ENCODE results near the gene SUGP2. TPM values are rescaled to one million over a fixed set of nuclear protein-coding genes. Genes with fewer than 3 reads are reported as not detected.

SUGP2 gene
- total and polyA plus RNA-seq, 2 of the 13 experiments (the other 11 are each of a cell fraction or from before 2014, with no cell fraction given): 40.6 to 57.7 TPM

GRCh38 chr19:18995804-18996241, 37.5 kb downstream of the SUGP2 start (continued):
- TF ChIP-seq PAXIP1 (CRISPR knock-in tag; conservative IDR thresholded peaks at IDR 0.05) (no peak), ZBTB7A (CRISPR knock-in tag; IDR thresholded peaks at IDR 0.05) (no peak), ZNF24 (IDR thresholded peaks at IDR 0.05) (no peak), FOXP4 (CRISPR knock-in tag; IDR thresholded peaks at IDR 0.05) (no peak), STAG1 (CRISPR knock-in tag; IDR thresholded peaks at IDR 0.05) (peak; percentile 50)

- no peaks in the 10 kb centered on the region for H3K27me3 ChIP-seq (ENCODE audit: control insufficient read depth in 1 of 2, insufficient read depth in 2 of 2, low read length in 2 of 2)
- H3K9ac ChIP-seq (ENCODE audit: insufficient read depth, low read depth, low read length): no peak overlapping the region
- intact Hi-C loops (cut with micrococcal nuclease; ENCODE audit: unreplicated experiment): no loop called here
- no peaks in the 10 kb centered on the region for H3K9me3 ChIP-seq (ENCODE audit: low read length)
- WGBS (ENCODE audit: low lambda C conversion rate): 94% methylated on average over 10 of the region's 10 CpGs
- H3K79me2 ChIP-seq (ENCODE audit: insufficient read depth, low read length): no peaks in the 10 kb centered on the region
- H2AFZ ChIP-seq (ENCODE audit: low read length): no peak overlapping the region
- no peak overlapping the region for H3K27ac ChIP-seq (ENCODE audit: extremely low read length, insufficient read depth, low read length)
- no peaks in the 10 kb centered on the region for H4K20me1 ChIP-seq (ENCODE audit: insufficient read depth, low read length)
- peaks cover 17 to 44% of the 10 kb centered on the region in 2 experiments for H3K36me3 ChIP-seq (replicated peaks in 1 of 2; ENCODE audit: control insufficient read depth in 1 of 2, insufficient read depth in 2 of 2, low read length in 2 of 2)
- no peak overlapping the region for H3K4me2 ChIP-seq (ENCODE audit: low read depth, low read length)
- no peak for FAIRE-seq
- H3K4me3 ChIP-seq (replicated peaks in 1 of 3; ENCODE audit: insufficient read depth in 1 of 3, low read depth in 2 of 3, low read length in 3 of 3): no peak overlapping the region
- in situ Hi-C loops (cut with HindIII; ENCODE audit: extremely low pct_ligation_motif_present, low pct_unique_long_range_greater_than_20kb): no loop called here
- ATAC-seq: no peak
- H3K4me1 ChIP-seq (ENCODE audit: insufficient read depth, low read length): no peaks in the 10 kb centered on the region
- ChIA-PET CTCF (ENCODE audit: low intra/inter-chr PET ratio, low total read pairs) (no interaction called here), POLR2A (interaction anchor here (0.6 kb wide), 1 partner anchor 20 kb away, joined by 3 read pairs; no protein-coding TSS in a partner anchor)
- BruUV-seq (replicated peaks): no TSS peak
- no peak for DNase-seq (ENCODE audit: low spot score)
- no peak for TF ChIP-seq TBP (CRISPR knock-in tag; IDR thresholded peaks at IDR 0.05)
- TF ChIP-seq ZSCAN21 (CRISPR knock-in tag; IDR thresholded peaks at IDR 0.05; ENCODE audit: borderline replicate concordance): no peak
- TF ChIP-seq HCFC1 (IDR thresholded peaks at IDR 0.05; ENCODE audit: low read depth, low read length): no peak
- TF ChIP-seq CENPBD1 (CRISPR knock-in tag; IDR thresholded peaks at IDR 0.05; ENCODE audit: borderline replicate concordance, low read depth): no peak
- TF ChIP-seq ZNF451 (CRISPR knock-in tag; IDR thresholded peaks at IDR 0.05): no peak
- no peak for TF ChIP-seq SRF (IDR thresholded peaks at IDR 0.05; ENCODE audit: low read depth, low read length)
- no peak for TF ChIP-seq FOXO1 (CRISPR knock-in tag; IDR thresholded peaks at IDR 0.05)
- TF ChIP-seq ZMYM3 (CRISPR knock-in tag; IDR thresholded peaks at IDR 0.05): no peak
- TF ChIP-seq KDM5B (CRISPR knock-in tag; IDR thresholded peaks at IDR 0.05; ENCODE audit: borderline replicate concordance): no peak
- TF ChIP-seq GMEB1 (CRISPR knock-in tag; IDR thresholded peaks at IDR 0.05; ENCODE audit: borderline replicate concordance): no peak
- no peak for TF ChIP-seq ZNF749 (CRISPR knock-in tag; IDR thresholded peaks at IDR 0.05; ENCODE audit: borderline replicate concordance)
Observed at GRCh38 chr19:18993115-18993514, 40.2 kb downstream of the SUGP2 start.
